GM12873 (cell line): ENCODE data around the gene ATP7A.

ENCODE experiments used
- CTCF ChIP-seq: IDR thresholded peaks from 2 replicates; pipeline ENCODE4 v1.5.1; 2012; ENCODE audit warnings: low read depth, mild to moderate bottlenecking, moderate library complexity, low read length, control low read depth; ENCODE audit not compliant: insufficient read depth; ENCODE audit errors: missing control alignments

ATP7A gene

GRCh38 chrX:78098108-78098507 is 187.6 kb downstream of the ATP7A start:
- no peak for TF ChIP-seq CTCF
